Kidney (tissue), 14 donors: ENCODE data around the gene ECM2. TPM values are rescaled to one million over a fixed set of nuclear protein-coding genes. Genes with fewer than 3 reads are reported as not detected.

Experiments
- DNase-seq, 5 donors: peaks; one replicate each; pipeline ENCODE4 v3.0.0-alpha.2; 2013 to 2020
- FAIRE-seq: peaks from 2 replicates; lab custom pipeline; 2012; peaks lifted over from hg19 to GRCh38; lab: Jason Lieb, UNC
- H3K27ac ChIP-seq, 2 donors: one replicate each; pipeline ENCODE4 v1.7.0; 2013; ENCODE audit warnings: low read depth in 2 of 2, low read length in 2 of 2, inconsistent platforms in 1 of 2
- H3K27me3 ChIP-seq: one replicate; pipeline ENCODE4 v1.7.1; 2013; ENCODE audit warnings: low read length, inconsistent platforms; ENCODE audit not compliant: control insufficient read depth, insufficient read depth
- H3K36me3 ChIP-seq, 3 donors: one replicate each; pipeline versions ENCODE4 v1.7.0 to v1.7.1; 2013; ENCODE audit warnings: low read length in 3 of 3, control low read depth in 1 of 3, inconsistent platforms in 1 of 3; ENCODE audit not compliant: insufficient read depth in 3 of 3, control insufficient read depth in 2 of 3
- H3K4me1 ChIP-seq, 3 donors: one replicate each; pipeline versions ENCODE4 v1.7.0 to v1.7.1; 2013; ENCODE audit warnings: low read length in 3 of 3, inconsistent platforms in 1 of 3, low read depth in 1 of 3; ENCODE audit not compliant: control insufficient read depth in 2 of 3, insufficient read depth in 2 of 3
- H3K4me3 ChIP-seq, 3 donors: one replicate each; pipeline versions ENCODE4 v1.7.0 to v1.8.1; 2013; ENCODE audit warnings: low read length in 3 of 3, control low read depth in 1 of 3, inconsistent platforms in 1 of 3
- H3K9ac ChIP-seq, 3 donors: one replicate each; pipeline versions ENCODE4 v1.7.0 to v1.7.1; 2013; ENCODE audit warnings: low read length in 3 of 3, control low read depth in 1 of 3, inconsistent platforms in 1 of 3
- H3K9me3 ChIP-seq, 3 donors: one replicate each; pipeline versions ENCODE4 v1.7.0 to v1.7.1; 2013; ENCODE audit warnings: low read length in 3 of 3, control low read depth in 1 of 3, inconsistent platforms in 1 of 3; ENCODE audit not compliant: control insufficient read depth in 2 of 3, insufficient read depth in 1 of 3
- intact Hi-C: fragments of 100-400 bp; cut with DNase I; formaldehyde crosslinking; loops from one replicate; pipeline ENCODE4 v1.11.1; 2022
- polyA plus RNA-seq: library from polyadenylated mRNA; stranded (reverse); fragments of 350-450 nt; fragmentation: Illumina TruSeq; extraction: RNeasy Lipid Tissue Mini Kit (QIAGEN cat#74804); gene quantifications from one replicate; pipeline ENCODE4 v1.2.3, GENCODE V29; 2014; ENCODE audit warnings: low read depth, low replicate concordance; ENCODE audit not compliant: insufficient read depth
- total RNA-seq: library from RNA; stranded (reverse); fragmentation: NEBNext Ultra II Directional; extraction: Animal tissue kit (Norgen Biotek cat#: 25700); gene quantifications from one replicate; pipeline ENCODE4 v1.2.1, GENCODE V29; 2021
- TF ChIP-seq, protein P1 (sequence below): IDR thresholded peaks from 3 replicates; pipeline ENCODE4 v1.5.1; 2012; ENCODE audit warnings: mild to moderate bottlenecking, moderate library complexity, borderline replicate concordance; ENCODE audit not compliant: insufficient read depth; ENCODE audit errors: extremely low read depth
- donor health status: control.
- donor health status: control.
- donor health status: control.
- donor health status: control.
- donor health status: control.
- donor health status: DM: yes; HTN: yes; CAD: no.
- donor health status: Normal renal cell carcinoma (clear cell type).

Gene ECM2
- total and polyA plus RNA-seq, 2 donors from 2014 or later, result 5.5 to 7.6 TPM

DNA sequence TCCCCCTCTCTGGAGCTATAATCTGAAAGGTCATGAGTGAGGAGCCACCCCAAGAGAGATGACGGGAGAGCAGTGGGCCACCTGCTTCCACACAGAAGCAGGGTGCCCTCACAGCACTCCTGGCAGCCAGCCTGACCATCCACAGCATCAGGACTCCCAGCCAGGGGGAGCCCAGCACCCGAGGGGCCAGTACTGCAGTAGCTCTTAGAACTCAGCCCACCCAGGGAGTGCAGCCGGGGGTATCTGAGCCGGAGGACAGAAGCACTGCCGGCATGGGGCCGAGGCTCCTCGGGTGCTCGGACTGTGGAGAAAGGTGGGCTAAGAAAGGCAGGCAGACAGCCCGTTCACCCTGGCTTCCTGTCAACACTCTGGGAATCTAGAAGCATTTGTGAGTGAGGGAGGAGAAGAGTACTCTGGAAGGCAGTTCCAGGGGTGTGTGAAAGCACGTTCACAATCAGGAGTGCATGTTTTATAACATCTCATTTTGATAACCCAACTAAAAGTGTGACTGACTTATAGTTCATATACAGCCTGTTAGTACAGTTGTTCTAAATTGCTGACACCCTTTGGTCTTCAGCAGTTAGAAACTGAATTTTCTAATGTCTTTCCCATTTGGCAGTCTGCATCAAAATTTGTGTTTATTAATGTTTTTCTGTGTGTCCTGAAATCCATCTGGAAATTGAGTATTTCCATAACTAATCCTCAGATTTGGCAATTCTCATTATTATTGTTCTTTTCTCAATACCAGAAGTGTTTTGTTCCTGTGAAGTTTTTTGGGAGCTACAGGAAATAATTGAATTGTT lies 27.6 kb downstream of the ECM2 start:
- Histone ChIP-seq H3K4me1 (no peaks in the 10 kb centered on the region), H3K4me3 (no peak overlapping the region), H3K27me3 (no peaks in the 10 kb centered on the region), H3K27ac (no peak overlapping the region), H3K9ac (no peak overlapping the region), H3K36me3 (no peaks in the 10 kb centered on the region), H3K9me3 (no peaks in the 10 kb centered on the region)
- DNase-seq (no peak), FAIRE-seq (no peak)
- TF ChIP-seq, protein P1, sequence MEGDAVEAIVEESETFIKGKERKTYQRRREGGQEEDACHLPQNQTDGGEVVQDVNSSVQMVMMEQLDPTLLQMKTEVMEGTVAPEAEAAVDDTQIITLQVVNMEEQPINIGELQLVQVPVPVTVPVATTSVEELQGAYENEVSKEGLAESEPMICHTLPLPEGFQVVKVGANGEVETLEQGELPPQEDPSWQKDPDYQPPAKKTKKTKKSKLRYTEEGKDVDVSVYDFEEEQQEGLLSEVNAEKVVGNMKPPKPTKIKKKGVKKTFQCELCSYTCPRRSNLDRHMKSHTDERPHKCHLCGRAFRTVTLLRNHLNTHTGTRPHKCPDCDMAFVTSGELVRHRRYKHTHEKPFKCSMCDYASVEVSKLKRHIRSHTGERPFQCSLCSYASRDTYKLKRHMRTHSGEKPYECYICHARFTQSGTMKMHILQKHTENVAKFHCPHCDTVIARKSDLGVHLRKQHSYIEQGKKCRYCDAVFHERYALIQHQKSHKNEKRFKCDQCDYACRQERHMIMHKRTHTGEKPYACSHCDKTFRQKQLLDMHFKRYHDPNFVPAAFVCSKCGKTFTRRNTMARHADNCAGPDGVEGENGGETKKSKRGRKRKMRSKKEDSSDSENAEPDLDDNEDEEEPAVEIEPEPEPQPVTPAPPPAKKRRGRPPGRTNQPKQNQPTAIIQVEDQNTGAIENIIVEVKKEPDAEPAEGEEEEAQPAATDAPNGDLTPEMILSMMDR, result no peak
- intact Hi-C loops, result no loop called here

DNA sequence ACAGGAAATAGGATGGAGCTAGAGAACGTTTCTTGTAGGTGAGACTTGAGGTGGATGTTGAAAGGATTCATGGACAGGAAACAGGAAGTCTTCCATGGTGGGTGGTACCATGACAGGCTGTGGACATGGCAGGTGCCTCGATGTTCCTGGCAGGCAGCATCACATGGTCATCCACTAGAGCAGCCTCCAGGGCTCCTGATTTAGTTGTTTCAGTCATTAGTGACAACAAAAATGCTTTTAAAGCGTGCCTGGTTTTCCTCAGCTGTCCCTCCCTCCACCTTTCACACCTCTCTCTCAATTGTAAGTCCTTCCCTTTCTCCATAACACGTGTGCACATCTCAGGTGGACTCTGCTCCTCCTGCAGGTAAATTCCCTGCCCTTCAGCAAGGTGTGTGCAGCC lies 28.3 kb downstream of the ECM2 start:
- Histone ChIP-seq H3K27ac (no peak overlapping the region), H3K4me1 (no peaks in the 10 kb centered on the region), H3K9me3 (no peaks in the 10 kb centered on the region), H3K36me3 (no peaks in the 10 kb centered on the region), H3K9ac (no peak overlapping the region), H3K27me3 (no peaks in the 10 kb centered on the region), H3K4me3 (no peak overlapping the region)
- no peak for FAIRE-seq
- TF ChIP-seq, protein P1, result no peak
- no peak for DNase-seq
- intact Hi-C loops, result no loop called here

DNA sequence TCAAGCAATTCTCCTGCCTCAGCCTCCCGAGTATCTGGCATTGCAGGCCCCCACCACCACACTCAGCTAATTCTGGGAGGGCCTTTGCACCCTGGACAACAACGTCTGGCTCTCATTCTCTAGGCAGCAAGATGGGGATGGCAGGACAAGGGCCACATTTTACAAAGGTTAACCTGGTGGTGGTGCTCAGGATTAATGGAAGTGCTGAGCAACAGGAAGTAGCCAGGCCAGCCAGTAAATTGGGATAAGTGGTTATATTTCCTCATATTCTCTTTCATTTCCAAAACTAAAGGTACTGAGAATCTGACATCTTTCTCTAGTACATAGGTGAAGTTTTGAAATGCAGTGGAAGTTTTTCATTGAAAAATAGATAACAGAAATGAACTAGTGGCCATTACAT lies 28.8 kb downstream of the ECM2 start:
- H3K9ac ChIP-seq, result no peak overlapping the region
- H3K36me3 ChIP-seq, result no peaks in the 10 kb centered on the region
- H3K27me3 ChIP-seq, result no peaks in the 10 kb centered on the region
- no peak overlapping the region for H3K4me3 ChIP-seq
- TF ChIP-seq, protein P1, result no peak
- FAIRE-seq, result no peak
- no peak overlapping the region for H3K27ac ChIP-seq
- H3K9me3 ChIP-seq, result no peaks in the 10 kb centered on the region
- DNase-seq, result no peak
- peaks cover 0 to under 1% (median 0%) of the 10 kb centered on the region in 3 donors for H3K4me1 ChIP-seq
- intact Hi-C loops, result no loop called here
